HEK293T (cell line): ENCODE measurements around the gene GPATCH2.

Source experiments
- BHLHE40 ChIP-seq: fragments of 450-650 bp; IDR thresholded peaks from 2 replicates; pipeline ENCODE4 v1.6.1; 2016; ENCODE audit warnings: mild to moderate bottlenecking, moderate library complexity, borderline replicate concordance
- CTBP1 ChIP-seq: fragments of 450-650 bp; IDR thresholded peaks from 2 replicates; pipeline ENCODE4 v1.6.1; 2016; ENCODE audit warnings: borderline replicate concordance
- FOXA1 ChIP-seq: fragments of 450-650 bp; IDR thresholded peaks from 2 replicates; pipeline ENCODE4 v1.6.1; 2016; ENCODE audit warnings: mild to moderate bottlenecking
- FOXM1 ChIP-seq: fragments of 450-650 bp; IDR thresholded peaks from 2 replicates; pipeline ENCODE4 v1.6.1; 2017; ENCODE audit warnings: mild to moderate bottlenecking, borderline replicate concordance
- HDGF ChIP-seq: fragments of 450-650 bp; IDR thresholded peaks from 2 replicates; pipeline ENCODE4 v1.6.1; 2017; ENCODE audit warnings: antibody characterized with exemption, borderline replicate concordance
- L3MBTL2 ChIP-seq: fragments of 450-650 bp; conservative IDR thresholded peaks from 2 replicates; pipeline ENCODE4 v1.6.1; 2016; ENCODE audit warnings: mild to moderate bottlenecking
- LEF1 ChIP-seq: fragments of 450-650 bp; IDR thresholded peaks from 2 replicates; pipeline ENCODE4 v1.6.1; 2017; ENCODE audit warnings: mild to moderate bottlenecking, borderline replicate concordance
- PKNOX1 ChIP-seq: fragments of 450-650 bp; IDR thresholded peaks from 2 replicates; pipeline ENCODE4 v1.6.1; 2016
- SP1 ChIP-seq: fragments of 450-650 bp; IDR thresholded peaks from 2 replicates; pipeline ENCODE4 v1.6.1; 2017
- SUZ12 ChIP-seq: fragments of 450-650 bp; IDR thresholded peaks from 2 replicates; pipeline ENCODE4 v1.6.1; 2016; ENCODE audit warnings: mild to moderate bottlenecking
- ZNF384 ChIP-seq: fragments of 450-650 bp; IDR thresholded peaks from 2 replicates; pipeline ENCODE4 v1.6.1; 2016

GRCh38 chr1:217564207-217564606 lies 66.7 kb downstream of the GPATCH2 start:
- TF ChIP-seq FOXM1 (no peak), SUZ12 (no peak), LEF1 (no peak), PKNOX1 (no peak), CTBP1 (no peak), HDGF (no peak), BHLHE40 (no peak), SP1 (no peak), ZNF384 (no peak), L3MBTL2 (no peak), FOXA1 (no peak)
